Hepatocyte (in vitro differentiated cells): ENCODE measurements around the gene ISY1.

Experiments used
- EZH2 ChIP-seq: fragments of 200-600 bp; sonication (generic); IDR thresholded peaks from 2 replicates; pipeline ENCODE4 v1.6.1; 2016; ENCODE audit warnings: antibody characterized with exemption, mild to moderate bottlenecking, borderline replicate concordance
- EZH2phosphoT487 ChIP-seq: fragments of 200-600 bp; sonication (generic); IDR thresholded peaks from one replicate; pipeline ENCODE4 v1.6.1; 2018; ENCODE audit warnings: antibody characterized with exemption, mild to moderate bottlenecking, low read depth, moderate library complexity; ENCODE audit not compliant: unreplicated experiment, severe bottlenecking
- TF ChIP-seq, protein P1 (sequence below): fragments of 200-600 bp; sonication (generic); IDR thresholded peaks from 2 replicates; pipeline ENCODE4 v1.5.1; 2016; ENCODE audit warnings: antibody characterized with exemption, mild to moderate bottlenecking; ENCODE audit not compliant: poor library complexity

DNA sequence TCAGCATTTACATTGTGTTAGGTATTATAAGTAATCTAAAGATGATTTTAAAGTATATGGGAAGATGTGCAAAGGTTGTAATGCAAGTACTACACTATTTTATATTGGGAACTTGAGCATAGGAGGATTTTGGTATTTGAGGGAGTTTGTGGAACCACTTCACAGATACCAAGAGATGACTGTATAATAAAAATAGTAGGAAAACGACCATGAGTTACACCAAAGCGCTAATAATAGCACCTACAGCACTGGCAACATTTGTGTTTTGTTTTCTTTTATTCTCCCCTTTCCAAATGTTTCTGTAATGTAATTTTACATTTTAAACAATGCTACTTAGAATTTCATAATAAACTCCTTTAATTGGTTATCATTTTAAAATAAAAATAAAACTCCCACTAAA, 12.3 kb upstream of the ISY1 start:
- TF ChIP-seq, protein P1, sequence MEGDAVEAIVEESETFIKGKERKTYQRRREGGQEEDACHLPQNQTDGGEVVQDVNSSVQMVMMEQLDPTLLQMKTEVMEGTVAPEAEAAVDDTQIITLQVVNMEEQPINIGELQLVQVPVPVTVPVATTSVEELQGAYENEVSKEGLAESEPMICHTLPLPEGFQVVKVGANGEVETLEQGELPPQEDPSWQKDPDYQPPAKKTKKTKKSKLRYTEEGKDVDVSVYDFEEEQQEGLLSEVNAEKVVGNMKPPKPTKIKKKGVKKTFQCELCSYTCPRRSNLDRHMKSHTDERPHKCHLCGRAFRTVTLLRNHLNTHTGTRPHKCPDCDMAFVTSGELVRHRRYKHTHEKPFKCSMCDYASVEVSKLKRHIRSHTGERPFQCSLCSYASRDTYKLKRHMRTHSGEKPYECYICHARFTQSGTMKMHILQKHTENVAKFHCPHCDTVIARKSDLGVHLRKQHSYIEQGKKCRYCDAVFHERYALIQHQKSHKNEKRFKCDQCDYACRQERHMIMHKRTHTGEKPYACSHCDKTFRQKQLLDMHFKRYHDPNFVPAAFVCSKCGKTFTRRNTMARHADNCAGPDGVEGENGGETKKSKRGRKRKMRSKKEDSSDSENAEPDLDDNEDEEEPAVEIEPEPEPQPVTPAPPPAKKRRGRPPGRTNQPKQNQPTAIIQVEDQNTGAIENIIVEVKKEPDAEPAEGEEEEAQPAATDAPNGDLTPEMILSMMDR: no peak
- TF ChIP-seq EZH2: no peak
- no peak for TF ChIP-seq EZH2phosphoT487
